Psoas muscle (tissue), 8 donors: ENCODE results near the gene TAF10. TPM values are rescaled to one million over a fixed set of nuclear protein-coding genes. Genes with fewer than 3 reads are reported as not detected.

Source experiments
- ATAC-seq, 4 donors: fragments of 200-7000 bp; cut with Tn5 transposase; one replicate each; pipeline ENCODE4 v1.9.1; 2020; ENCODE audit warnings: moderate library complexity in 3 of 4, mild to moderate bottlenecking in 2 of 4
- DNase-seq, 2 donors: peaks; one replicate each; pipeline ENCODE4 v3.0.0-alpha.2; 2020
- H3K27ac ChIP-seq: fragments of 200-600 bp; one replicate; pipeline ENCODE4 v1.8.0; 2022
- H3K27me3 ChIP-seq, 3 donors: fragments of 200-600 bp in 1 of 3; one replicate each; pipeline versions ENCODE4 v1.6.1 to v1.8.0; 2013 to 2022; ENCODE audit warnings: low read length in 2 of 3, mild to moderate bottlenecking in 2 of 3, moderate library complexity in 1 of 3; ENCODE audit not compliant: insufficient read depth in 3 of 3
- H3K36me3 ChIP-seq, 2 donors: fragments of 200-600 bp in 1 of 2; one replicate each; pipeline versions ENCODE4 v1.6.1 to v1.8.0; 2013 to 2022; ENCODE audit warnings: low read depth in 1 of 2, mild to moderate bottlenecking in 1 of 2, moderate library complexity in 1 of 2; ENCODE audit not compliant: insufficient read depth in 1 of 2
- H3K4me1 ChIP-seq: fragments of 200-600 bp; one replicate; pipeline ENCODE4 v1.8.0; 2022
- H3K4me3 ChIP-seq: fragments of 200-600 bp; one replicate; pipeline ENCODE4 v1.8.0; 2022; ENCODE audit warnings: mild to moderate bottlenecking
- H3K9me3 ChIP-seq: fragments of 200-600 bp; one replicate; pipeline ENCODE4 v1.8.0; 2022
- WGBS, 3 donors: extraction: QIAGEN DNeasy Blood & Tissue Kit; methylation state at CpG; one replicate each; pipeline versions ENCODE4 v1.1.6 to v1.1.7; 2013; 5-methylcytosine and 5-hydroxymethylcytosine counted together
- intact Hi-C, 2 donors: fragments of 100-400 bp; cut with DNase I; formaldehyde crosslinking; loops; one replicate each; pipeline versions ENCODE4 v1.11.0 to v1.14.2; 2022
- polyA plus RNA-seq, 3 donors: library from polyadenylated mRNA; stranded (reverse); fragments of 200-250 nt; gene quantifications; one replicate each; pipeline ENCODE4 v1.2.3, GENCODE V29; 2013
- total RNA-seq, 4 donors: library from RNA; stranded (reverse); fragmentation: NEBNext Ultra II Directional in 2 of 4; extraction: Animal tissue kit (Norgen Biotek cat#: 25700) in 2 of 4; gene quantifications; one replicate each; pipeline versions ENCODE4 v1.2.1 to v1.2.4, GENCODE V29; 2021 to 2023
- TF ChIP-seq, protein P1 (sequence below): fragments of 200-600 bp; IDR thresholded peaks from one replicate; pipeline ENCODE4 v1.8.0; 2022; ENCODE audit warnings: antibody characterized with exemption
- donor health status: healthy with polysubstance abuse.
- donor health status: DM: no; HTN: no; CAD: no; lungs with moderate emphysema.
- donor health status: Bipolar disorder and iron deficiency.
- donor health status: healthy.
- donor health status: DM: yes; HTN: yes; CAD: no.
- donor health status: DM: no; HTN: no; CAD: no.
- donor health status: DM: no; HTN: no; CAD: no.
- donor health status: DM: yes; HTN: yes; CAD: no.

The TAF10 gene
- total and polyA plus RNA-seq, 7 donors: 67.0 to 119 (median 80.3) TPM

DNA sequence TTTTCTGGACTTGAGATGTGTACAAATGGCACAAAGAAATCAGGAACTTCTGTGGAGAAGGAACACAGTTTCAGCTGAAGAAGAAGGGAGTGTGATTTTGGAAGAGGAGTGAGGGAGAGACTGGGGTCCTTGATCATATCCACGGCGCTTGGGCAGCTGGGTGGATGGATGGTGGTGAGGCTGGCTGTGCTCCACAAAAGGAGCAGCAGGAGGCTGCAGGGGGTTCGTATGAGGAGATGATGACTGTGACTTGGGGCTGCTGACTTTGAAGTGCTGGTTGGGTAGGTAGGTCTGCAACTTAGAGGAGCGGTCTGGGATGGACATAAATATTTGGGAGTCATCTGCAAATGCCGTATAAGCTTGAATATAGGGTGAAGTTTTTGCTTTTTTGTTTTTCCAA, 44.9 kb upstream of the TAF10 start:
- 69 to 75% (median 74%) methylated on average over 5 of the region's 5 CpGs for WGBS, 3 donors
- TF ChIP-seq, protein P1, sequence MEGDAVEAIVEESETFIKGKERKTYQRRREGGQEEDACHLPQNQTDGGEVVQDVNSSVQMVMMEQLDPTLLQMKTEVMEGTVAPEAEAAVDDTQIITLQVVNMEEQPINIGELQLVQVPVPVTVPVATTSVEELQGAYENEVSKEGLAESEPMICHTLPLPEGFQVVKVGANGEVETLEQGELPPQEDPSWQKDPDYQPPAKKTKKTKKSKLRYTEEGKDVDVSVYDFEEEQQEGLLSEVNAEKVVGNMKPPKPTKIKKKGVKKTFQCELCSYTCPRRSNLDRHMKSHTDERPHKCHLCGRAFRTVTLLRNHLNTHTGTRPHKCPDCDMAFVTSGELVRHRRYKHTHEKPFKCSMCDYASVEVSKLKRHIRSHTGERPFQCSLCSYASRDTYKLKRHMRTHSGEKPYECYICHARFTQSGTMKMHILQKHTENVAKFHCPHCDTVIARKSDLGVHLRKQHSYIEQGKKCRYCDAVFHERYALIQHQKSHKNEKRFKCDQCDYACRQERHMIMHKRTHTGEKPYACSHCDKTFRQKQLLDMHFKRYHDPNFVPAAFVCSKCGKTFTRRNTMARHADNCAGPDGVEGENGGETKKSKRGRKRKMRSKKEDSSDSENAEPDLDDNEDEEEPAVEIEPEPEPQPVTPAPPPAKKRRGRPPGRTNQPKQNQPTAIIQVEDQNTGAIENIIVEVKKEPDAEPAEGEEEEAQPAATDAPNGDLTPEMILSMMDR: no peak
- intact Hi-C loops: no loop called here
- Histone ChIP-seq H3K27me3 (peaks cover 0 to 27% (median 9%) of the 10 kb centered on the region in 3 donors), H3K27ac (no peak overlapping the region), H3K36me3 (no peaks in the 10 kb centered on the region), H3K4me3 (no peak overlapping the region), H3K4me1 (no peaks in the 10 kb centered on the region), H3K9me3 (no peaks in the 10 kb centered on the region)
- ATAC-seq (no peak), DNase-seq (no peak)

DNA sequence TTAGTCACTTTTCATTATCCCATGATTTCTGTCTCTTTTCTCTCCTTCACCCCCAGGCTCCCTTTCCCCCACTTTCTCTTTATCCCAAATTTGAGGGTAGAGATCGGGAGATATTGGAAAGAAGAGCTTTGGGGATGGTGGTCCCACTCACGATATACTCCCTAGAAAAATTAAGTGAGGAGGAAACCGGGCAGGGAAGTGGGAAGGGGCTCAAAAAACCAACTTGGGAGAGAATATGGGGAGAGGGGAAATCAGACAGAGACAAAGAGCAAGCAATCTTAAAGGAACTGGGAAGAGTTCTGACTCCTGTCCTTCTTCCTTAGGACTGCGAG, 44.5 kb upstream of the TAF10 start:
- ATAC-seq: no peak
- intact Hi-C loops: no loop called here
- Histone ChIP-seq H3K36me3 (no peaks in the 10 kb centered on the region), H3K27ac (no peak overlapping the region), H3K27me3 (peaks cover 0 to 27% (median 9%) of the 10 kb centered on the region in 3 donors), H3K9me3 (no peaks in the 10 kb centered on the region), H3K4me1 (no peaks in the 10 kb centered on the region), H3K4me3 (peak overlapping the region; percentile 59)
- no peak for DNase-seq
- 64 to 72% (median 71%) methylated on average over 4 of the region's 4 CpGs for WGBS, 3 donors
- TF ChIP-seq, protein P1: no peak

- no peaks in the 10 kb centered on the region for H3K4me1 ChIP-seq
- ATAC-seq (peak in 2 of 4 donors; percentile 18 to 62), DNase-seq (peak in 1 of 2 donors; percentile 52)
- no peaks in the 10 kb centered on the region for H3K9me3 ChIP-seq
- WGBS, 3 donors: 9 to 27% (median 25%) methylated on average over 14 to 45 of the region's 56 CpGs
- peak within 1 kb of the TSS; percentile 59 for H3K4me3 ChIP-seq
- TF ChIP-seq, protein P1: no peak
- intact Hi-C loops: no loop called here
- H3K36me3 ChIP-seq: no peaks in the 10 kb centered on the region
- peak within 1 kb of the TSS; percentile 16 for H3K27ac ChIP-seq
- peaks cover 0 to 27% (median 9%) of the 10 kb centered on the region in 3 donors for H3K27me3 ChIP-seq
Observed at GRCh38 chr11:6655790-6656583, 44.0 kb upstream of the TAF10 start, which contains the start of gene DCHS1. Gene DCHS1 (minus strand): TSS chr11:6655809. CDS start chr11:6641613, 14,196 bp downstream.

- ATAC-seq: peak in 3 of 4 donors; percentile 43 to 62 (median 47)
- no peaks in the 10 kb centered on the region for H3K4me1 ChIP-seq
- peak overlapping the region; percentile 59 for H3K4me3 ChIP-seq
- peak in 1 of 2 donors; percentile 48 for DNase-seq
- intact Hi-C loops: no loop called here
- TF ChIP-seq, protein P1: no peak
- H3K36me3 ChIP-seq: no peaks in the 10 kb centered on the region
- H3K27me3 ChIP-seq: peaks cover 0 to 27% (median 9%) of the 10 kb centered on the region in 3 donors
- WGBS, 3 donors: 2 to 6% (median 3%) methylated on average over 32 to 84 of the region's 84 CpGs
- peak overlapping the region; percentile 16 for H3K27ac ChIP-seq
- H3K9me3 ChIP-seq: no peaks in the 10 kb centered on the region
Observed at GRCh38 chr11:6655020-6655789, 43.2 kb upstream of the TAF10 start.
